Anterior cingulate cortex (tissue), 58 donors: ENCODE measurements around the gene ASB14.

Experiments used
- DNase-seq, 58 donors: peaks; one replicate each; lab custom pipeline; 2025; lab: John Stamatoyannopoulos, UW

The ASB14 gene

DNA sequence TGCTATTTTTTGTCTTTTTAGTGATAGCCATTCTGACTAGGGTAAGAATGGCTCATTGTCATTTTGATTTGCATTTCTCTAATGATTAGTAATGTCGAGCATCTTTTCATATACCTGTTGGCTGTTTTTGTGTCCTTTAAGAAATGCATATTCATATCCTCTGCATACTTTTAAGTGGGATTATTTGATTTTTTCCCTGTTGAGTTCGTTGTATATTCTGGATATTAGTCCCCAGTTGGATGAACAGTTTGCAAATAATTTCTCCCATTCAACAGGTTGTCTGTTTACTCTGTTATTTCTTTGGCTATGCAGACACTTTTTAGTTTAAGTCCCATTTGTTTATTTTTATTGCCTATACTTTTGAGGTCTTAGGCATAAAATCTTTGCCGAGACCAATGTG, 30.6 kb downstream of the ASB14 start:
- no peak for DNase-seq

DNA sequence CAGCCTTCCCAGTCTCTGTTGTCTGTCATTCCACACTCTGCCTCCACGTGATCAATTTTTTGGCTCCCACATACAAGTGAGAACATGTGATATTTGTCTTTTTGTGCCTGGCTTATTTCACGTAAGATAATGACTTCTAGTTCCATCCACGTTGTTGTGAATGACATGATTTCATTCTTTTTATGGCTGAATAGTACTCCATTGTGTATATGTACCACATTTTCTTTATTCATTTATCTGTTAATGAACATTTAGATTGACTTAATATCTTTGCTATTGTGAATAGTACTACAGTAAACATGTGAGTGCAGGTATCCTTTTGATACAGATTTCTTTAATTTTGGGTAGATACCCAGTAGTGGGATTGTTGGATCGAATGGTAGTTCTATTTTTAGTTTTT, 31.4 kb downstream of the ASB14 start:
- no peak for DNase-seq

- DNase-seq: no peak
Observed at GRCh38 chr3:57257678-57258077, 34.8 kb downstream of the ASB14 start.

GRCh38 chr3:57256844-57257243, 35.6 kb downstream of the ASB14 start:
- DNase-seq: no peak

- no peak for DNase-seq
Observed at GRCh38 chr3:57252404-57252803, 40.1 kb downstream of the ASB14 start.

- no peak for DNase-seq
Observed at GRCh38 chr3:57244946-57245345, 47.5 kb downstream of the ASB14 start.

GRCh38 chr3:57234613-57235575, 57.6 kb downstream of the ASB14 start:
- no peak for DNase-seq

GRCh38 chr3:57233799-57234198, 58.7 kb downstream of the ASB14 start:
- no peak for DNase-seq

DNA sequence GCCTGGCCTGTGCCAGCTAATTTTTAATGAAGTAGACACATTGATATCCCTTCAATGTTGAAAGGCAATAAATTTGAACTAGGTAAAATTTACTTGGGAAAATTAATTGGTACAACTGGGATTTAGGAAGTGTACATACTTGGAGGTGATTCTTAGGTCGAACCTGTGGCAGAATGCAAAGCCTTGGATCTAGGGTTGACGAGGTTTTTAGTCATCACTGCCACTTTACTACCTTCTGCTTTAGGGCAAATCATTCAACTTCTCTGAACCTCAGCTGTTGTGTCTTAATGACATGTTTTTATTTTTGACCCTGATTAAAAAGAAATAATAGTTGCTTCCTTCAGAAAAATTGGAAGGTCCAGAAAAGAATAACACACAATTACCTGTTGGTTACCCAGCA, 62.5 kb downstream of the ASB14 start:
- no peak for DNase-seq

GRCh38 chr3:57227930-57228751, 64.3 kb downstream of the ASB14 start:
- DNase-seq: peak in 55 of 58 donors; percentile 8 to 72 (median 43)

DNA sequence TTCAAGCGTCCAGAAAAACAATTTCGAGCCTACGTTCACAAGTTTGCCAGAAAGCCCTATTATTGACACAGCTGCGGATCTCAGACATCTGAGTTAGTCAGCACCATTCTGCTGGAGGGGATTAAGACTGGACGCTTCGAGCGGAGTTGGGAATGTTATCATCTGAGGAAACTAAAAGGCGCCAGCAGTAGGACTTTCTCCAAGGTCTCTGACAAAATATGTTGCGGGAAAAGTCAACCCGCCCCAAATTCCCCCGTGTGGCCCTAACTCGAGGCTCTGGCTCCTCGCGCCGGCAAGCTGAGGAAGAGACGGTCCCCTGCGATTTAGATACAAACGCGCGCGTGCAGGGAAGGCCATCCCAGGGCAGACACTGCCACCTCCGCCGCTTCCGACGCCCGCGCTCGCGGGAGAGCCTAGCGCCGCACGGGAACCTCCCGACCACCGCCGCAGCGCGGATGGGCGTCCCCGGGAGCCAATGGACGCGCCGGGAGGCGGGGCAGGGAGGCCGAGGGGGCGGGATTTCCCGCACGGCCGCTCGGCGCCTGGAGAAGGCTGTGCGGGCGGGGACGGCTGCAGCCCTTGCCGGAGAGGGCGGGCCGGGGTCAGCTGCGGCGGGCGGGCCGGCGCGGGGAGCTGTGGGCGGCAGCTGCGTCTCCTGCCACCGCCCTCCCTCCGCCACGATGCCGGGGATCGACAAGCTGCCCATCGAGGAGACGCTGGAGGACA, 65.1 kb downstream of the ASB14 start, which contains the start of gene APPL1:
Gene APPL1 (plus strand): TSS at position 526 of the 726 bp plus-strand sequence. CDS start 155 bp downstream, at position 681.
- DNase-seq: peak; percentile 31 to 95 (median 88)

GRCh38 chr3:57226176-57226575, 66.3 kb downstream of the ASB14 start:
- no peak for DNase-seq

- DNase-seq: no peak
Observed at GRCh38 chr3:57224856-57225255, 67.6 kb downstream of the ASB14 start.

- peak in 1 of 58 donors; percentile 4 for DNase-seq
Observed at GRCh38 chr3:57221883-57222282, 70.6 kb downstream of the ASB14 start.
